Smooth muscle cell (in vitro differentiated cells): ENCODE measurements around the gene CCDC86. TPM values are rescaled to one million over a fixed set of nuclear protein-coding genes. Genes with fewer than 3 reads are reported as not detected.

ENCODE experiments used
- DNase-seq: peaks from one replicate; lab custom pipeline; 2025; ENCODE audit not compliant: unreplicated experiment; lab: John Stamatoyannopoulos, UW
- H2AFZ ChIP-seq: fragments of 200-600 bp; sonication (generic); 2 replicates; pipeline ENCODE4 v1.6.0; 2016; ENCODE audit warnings: antibody characterized with exemption, low read depth, mild to moderate bottlenecking
- H3F3A ChIP-seq: fragments of 200-600 bp; sonication (generic); 2 replicates; pipeline ENCODE4 v1.6.0; 2017; ENCODE audit warnings: antibody characterized with exemption, low read depth
- H3K27ac ChIP-seq: fragments of 200-600 bp; sonication (generic); 2 replicates; pipeline ENCODE4 v1.5.1; 2016; ENCODE audit warnings: low read depth, mild to moderate bottlenecking
- H3K27me3 ChIP-seq: fragments of 200-600 bp; sonication (generic); 2 replicates; pipeline ENCODE4 v1.6.1; 2016; ENCODE audit warnings: low read depth, mild to moderate bottlenecking
- H3K36me3 ChIP-seq: fragments of 200-600 bp; sonication (generic); 2 replicates; pipeline ENCODE4 v1.5.1; 2016; ENCODE audit warnings: low read depth
- H3K4me1 ChIP-seq: fragments of 200-600 bp; sonication (generic); 2 replicates; pipeline ENCODE4 v1.5.1; 2016; ENCODE audit warnings: low read depth
- H3K4me2 ChIP-seq: fragments of 200-600 bp; sonication (generic); 2 replicates; pipeline ENCODE4 v1.6.0; 2016; ENCODE audit warnings: mild to moderate bottlenecking
- H3K4me3 ChIP-seq: fragments of 200-600 bp; sonication (generic); 2 replicates; pipeline ENCODE4 v1.5.1; 2016; ENCODE audit warnings: mild to moderate bottlenecking
- H3K79me2 ChIP-seq: fragments of 200-600 bp; sonication (generic); 2 replicates; pipeline ENCODE4 v1.6.0; 2016; ENCODE audit warnings: low read depth, mild to moderate bottlenecking
- H3K9ac ChIP-seq: fragments of 200-600 bp; sonication (generic); 2 replicates; pipeline ENCODE4 v1.6.0; 2016; ENCODE audit warnings: low read depth
- H3K9me3 ChIP-seq: fragments of 200-600 bp; sonication (generic); replicated peaks from 2 replicates; pipeline ENCODE4 v1.5.1; 2016; ENCODE audit warnings: low read depth
- H4K20me1 ChIP-seq: fragments of 200-600 bp; sonication (generic); 2 replicates; pipeline ENCODE4 v1.6.0; 2016; ENCODE audit warnings: low read depth
- WGBS: methylation state at CpG from one replicate; pipeline ENCODE4 v1.1.7; 2016; ENCODE audit warnings: low lambda C conversion rate; 5-methylcytosine and 5-hydroxymethylcytosine counted together
- polyA plus RNA-seq: library from polyadenylated mRNA; unstranded; fragments of >200 nt; fragmentation: Nextera tagmentation; extraction: Ambion mirVana; gene quantifications from 2 replicates; pipeline ENCODE4 v1.2.1, GENCODE V29; 2016
- total RNA-seq: library from RNA; depleted of rRNA; stranded (reverse); fragments of >200 nt; gene quantifications from 2 replicates; pipeline ENCODE4 v1.2.3, GENCODE V29; 2014
- TF ChIP-seq, protein P1 (sequence below): fragments of 200-600 bp; sonication (generic); IDR thresholded peaks from 2 replicates; pipeline ENCODE4 v1.5.1; 2017; ENCODE audit warnings: borderline replicate concordance, mild to moderate bottlenecking, antibody characterized with exemption; ENCODE audit not compliant: insufficient read depth, poor library complexity, severe bottlenecking

CCDC86 gene
- total and polyA plus RNA-seq, 2 experiments from 2014 or later, result 7.5 to 24.2 TPM

GRCh38 chr11:60863550-60864521, 21.9 kb downstream of the CCDC86 start:
- no peaks in the 10 kb centered on the region for H3K79me2 ChIP-seq
- H2AFZ ChIP-seq, result peak overlapping the region; percentile 55
- H3K4me1 ChIP-seq, result no peaks in the 10 kb centered on the region
- H3K27me3 ChIP-seq, result no peaks in the 10 kb centered on the region
- no peaks in the 10 kb centered on the region for H3F3A ChIP-seq
- H3K9ac ChIP-seq, result no peak overlapping the region
- no peak for DNase-seq
- TF ChIP-seq, protein P1, sequence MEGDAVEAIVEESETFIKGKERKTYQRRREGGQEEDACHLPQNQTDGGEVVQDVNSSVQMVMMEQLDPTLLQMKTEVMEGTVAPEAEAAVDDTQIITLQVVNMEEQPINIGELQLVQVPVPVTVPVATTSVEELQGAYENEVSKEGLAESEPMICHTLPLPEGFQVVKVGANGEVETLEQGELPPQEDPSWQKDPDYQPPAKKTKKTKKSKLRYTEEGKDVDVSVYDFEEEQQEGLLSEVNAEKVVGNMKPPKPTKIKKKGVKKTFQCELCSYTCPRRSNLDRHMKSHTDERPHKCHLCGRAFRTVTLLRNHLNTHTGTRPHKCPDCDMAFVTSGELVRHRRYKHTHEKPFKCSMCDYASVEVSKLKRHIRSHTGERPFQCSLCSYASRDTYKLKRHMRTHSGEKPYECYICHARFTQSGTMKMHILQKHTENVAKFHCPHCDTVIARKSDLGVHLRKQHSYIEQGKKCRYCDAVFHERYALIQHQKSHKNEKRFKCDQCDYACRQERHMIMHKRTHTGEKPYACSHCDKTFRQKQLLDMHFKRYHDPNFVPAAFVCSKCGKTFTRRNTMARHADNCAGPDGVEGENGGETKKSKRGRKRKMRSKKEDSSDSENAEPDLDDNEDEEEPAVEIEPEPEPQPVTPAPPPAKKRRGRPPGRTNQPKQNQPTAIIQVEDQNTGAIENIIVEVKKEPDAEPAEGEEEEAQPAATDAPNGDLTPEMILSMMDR, result no peak
- no peak overlapping the region for H3K27ac ChIP-seq
- no peaks in the 10 kb centered on the region for H4K20me1 ChIP-seq
- 63% methylated on average over 16 of the region's 16 CpGs for WGBS
- H3K4me2 ChIP-seq, result no peak overlapping the region
- H3K36me3 ChIP-seq, result no peaks in the 10 kb centered on the region
- H3K4me3 ChIP-seq, result no peak overlapping the region
- no peaks in the 10 kb centered on the region for H3K9me3 ChIP-seq

GRCh38 chr11:60864856-60865513, 23.1 kb downstream of the CCDC86 start:
- TF ChIP-seq, protein P1, result no peak
- H2AFZ ChIP-seq, result no peak overlapping the region
- no peaks in the 10 kb centered on the region for H3F3A ChIP-seq
- no peaks in the 10 kb centered on the region for H3K4me1 ChIP-seq
- H3K27ac ChIP-seq, result no peak overlapping the region
- no peaks in the 10 kb centered on the region for H3K27me3 ChIP-seq
- H3K36me3 ChIP-seq, result no peaks in the 10 kb centered on the region
- H3K4me2 ChIP-seq, result no peak overlapping the region
- no peaks in the 10 kb centered on the region for H3K9me3 ChIP-seq
- H3K79me2 ChIP-seq, result no peaks in the 10 kb centered on the region
- no peak overlapping the region for H3K4me3 ChIP-seq
- no peaks in the 10 kb centered on the region for H4K20me1 ChIP-seq
- no peak for DNase-seq
- H3K9ac ChIP-seq, result no peak overlapping the region
- 81% methylated on average over 5 of the region's 7 CpGs for WGBS

- Histone ChIP-seq H2AFZ (no peak within 1 kb of the TSS), H3K4me3 (no peak within 1 kb of the TSS)
- 75% methylated on average over 13 of the region's 13 CpGs for WGBS
Measured at GRCh38 chr11:60866911-60867870, 25.3 kb downstream of the CCDC86 start, which contains the start of gene ZP1. Gene ZP1, plus strand, starts transcription at chr11:60867542. Its CDS starts 20 bp downstream, at chr11:60867562.

More at GRCh38 chr11:60866911-60867870, 25.3 kb downstream of the CCDC86 start, which contains the start of gene ZP1:
- H3K9me3 ChIP-seq, result no peaks in the 10 kb centered on the region
- no peaks in the 10 kb centered on the region for H3K36me3 ChIP-seq
- no peak within 1 kb of the TSS for H3K4me2 ChIP-seq
- H3K27me3 ChIP-seq, result no peaks in the 10 kb centered on the region
- no peak within 1 kb of the TSS for H3K9ac ChIP-seq
- H3F3A ChIP-seq, result no peaks in the 10 kb centered on the region
- TF ChIP-seq, protein P1, result no peak
- no peaks in the 10 kb centered on the region for H3K4me1 ChIP-seq
- no peak within 1 kb of the TSS for H3K27ac ChIP-seq
- H4K20me1 ChIP-seq, result no peaks in the 10 kb centered on the region
- no peaks in the 10 kb centered on the region for H3K79me2 ChIP-seq
- DNase-seq, result no peak
